HS-27A (cell line): Measurements from ENCODE around the gene TMEM126A.

Experiments
- DNase-seq: peaks from one replicate; pipeline ENCODE4 v3.0.0-alpha.2; 2012; ENCODE audit warnings: low read depth, missing footprints

The TMEM126A gene

GRCh38 chr11:85695546-85695945 lies 47.8 kb downstream of the TMEM126A start:
- no peak for DNase-seq

DNA sequence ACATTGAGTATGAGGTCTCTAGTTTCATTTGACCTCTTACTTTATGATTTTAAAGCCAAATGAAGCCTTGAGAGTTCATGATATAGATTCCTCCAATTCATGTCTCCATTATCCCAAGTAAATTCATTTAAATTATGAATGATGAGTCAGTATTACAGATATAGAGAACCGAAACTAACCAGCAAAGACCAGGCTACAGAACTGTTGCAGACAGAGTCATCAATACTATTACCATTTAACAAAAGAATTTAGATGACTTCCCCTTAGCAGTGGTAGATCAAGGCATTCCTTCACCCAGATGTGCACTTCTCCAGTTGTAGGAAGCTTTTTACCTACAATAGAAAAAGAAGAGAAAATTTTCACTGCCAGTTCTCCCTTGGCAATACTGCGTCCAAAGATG lies 50.0 kb downstream of the TMEM126A start:
- no peak for DNase-seq

DNA sequence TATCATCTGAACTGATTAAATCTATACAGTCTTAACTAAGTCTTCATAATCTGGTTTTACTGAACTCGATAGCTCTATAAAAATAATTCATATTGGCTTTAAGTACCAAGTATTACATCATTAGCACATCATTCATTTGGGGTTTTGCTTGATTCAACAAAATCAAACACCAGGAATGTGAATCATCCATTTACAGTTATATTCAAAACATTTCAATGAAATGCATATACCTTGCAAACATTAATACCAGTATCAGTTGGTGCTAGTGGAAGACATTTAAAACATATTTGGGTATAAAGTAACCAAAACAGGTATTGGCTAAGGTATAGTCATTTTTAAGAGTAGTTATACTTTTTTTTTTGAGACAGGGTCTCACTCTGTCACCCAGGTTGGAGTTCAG lies 50.4 kb downstream of the TMEM126A start:
- DNase-seq = no peak

DNA sequence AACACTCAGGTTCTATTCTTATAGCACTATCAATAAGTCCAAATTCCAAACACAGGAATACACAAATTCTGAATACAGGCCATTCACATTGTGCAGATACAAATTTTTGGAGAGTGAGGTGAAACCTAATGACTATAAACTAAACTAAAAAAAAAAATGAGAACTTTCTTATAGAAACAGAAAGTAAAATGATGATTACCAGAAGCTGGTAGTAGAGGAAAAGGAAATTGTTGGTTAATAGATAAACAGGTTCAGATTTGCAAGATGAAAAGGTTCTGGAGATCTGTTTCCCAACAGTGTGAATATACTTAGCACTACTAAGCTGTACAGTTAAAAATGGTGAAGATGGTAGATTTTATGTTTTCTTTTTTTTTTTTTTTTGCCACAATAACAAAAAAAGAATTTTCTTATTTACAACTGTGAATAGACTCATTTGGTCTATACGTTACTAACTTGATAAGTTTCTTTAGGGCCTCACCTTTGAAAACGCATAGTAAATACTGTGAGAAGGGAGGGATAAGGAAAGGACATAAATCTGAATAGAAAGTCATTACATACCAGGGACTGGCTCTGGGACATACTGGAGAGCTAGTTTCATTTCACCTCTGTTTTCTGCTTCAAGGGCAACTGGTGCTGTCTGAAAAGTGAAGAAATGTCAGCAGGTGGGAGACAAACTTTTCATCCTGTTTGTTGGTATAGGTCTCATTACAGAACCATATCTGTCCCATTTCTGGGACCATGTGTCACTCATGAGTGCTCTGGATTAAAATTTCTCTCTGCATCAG lies 52.4 kb downstream of the TMEM126A start:
- no peak for DNase-seq

DNA sequence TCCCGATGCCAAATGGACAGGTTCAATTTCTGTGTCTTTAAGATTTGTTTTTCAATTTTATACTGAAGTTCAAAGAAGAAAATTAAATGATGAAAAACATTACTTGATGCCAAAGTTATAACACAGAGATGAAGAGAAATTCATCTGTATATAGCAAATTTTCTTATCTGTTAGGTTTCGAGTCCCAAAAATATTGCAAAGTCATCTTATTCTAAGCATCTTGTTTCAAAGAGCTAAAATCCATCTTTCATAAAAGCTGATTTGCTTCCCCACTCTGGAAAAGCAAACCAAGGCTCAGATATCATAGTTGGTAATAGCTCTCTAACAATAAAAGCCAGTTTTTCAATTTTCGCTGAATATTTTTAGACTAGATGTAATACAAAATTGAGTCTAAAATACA lies 57.2 kb downstream of the TMEM126A start:
- DNase-seq = no peak

DNA sequence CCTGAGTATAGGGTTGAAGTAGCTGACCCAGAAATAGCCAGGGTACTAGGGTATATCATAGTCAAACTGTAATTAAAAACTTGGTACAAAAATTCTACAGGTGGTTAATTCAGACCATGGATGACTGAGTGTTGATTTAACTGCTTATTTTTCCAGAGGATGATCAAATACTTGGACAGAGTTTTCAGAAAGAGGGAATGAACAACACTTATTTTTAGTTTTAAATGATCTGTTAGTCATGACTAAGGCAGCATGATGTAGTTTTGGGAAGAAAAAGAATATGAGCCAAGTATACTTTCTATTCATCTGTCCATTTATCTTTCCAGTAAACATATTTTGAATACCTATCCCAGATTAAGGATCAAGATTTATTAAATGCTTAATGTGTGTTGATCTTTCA lies 58.0 kb downstream of the TMEM126A start:
- DNase-seq = no peak
